NCI-H345 treated with DMSO at 0.1 percent for 48 hours (cell line): ENCODE data around the gene YBX3.
"Not testable (repeated sequence)": the region's sequence is repeated elsewhere in the genome, so short reads cannot be mapped to it uniquely, and the experiment has no call there.

Source experiments
- DNase-seq: peaks from one replicate; lab custom pipeline; 2025; ENCODE audit not compliant: unreplicated experiment; lab: John Stamatoyannopoulos, UW

The YBX3 gene

GRCh38 chr12:10722905-10723746 lies at the start of gene YBX3:
YBX3 (minus strand) TSS chr12:10723323; CDS start chr12:10723111, 212 bp downstream.
- peak; percentile 23 for DNase-seq

GRCh38 chr12:10771132-10771733 lies 48.1 kb upstream of the YBX3 start:
- DNase-seq = peak; percentile 26

GRCh38 chr12:10759657-10760056 lies 36.5 kb upstream of the YBX3 start:
- no peak for DNase-seq

- DNase-seq = no peak
These were observed 33.1 kb upstream of the YBX3 start for GRCh38 chr12:10756194-10756593.

- no peak for DNase-seq
These were observed 29.9 kb upstream of the YBX3 start for GRCh38 chr12:10753059-10753458.

GRCh38 chr12:10750385-10750727 lies 27.2 kb upstream of the YBX3 start:
- DNase-seq = no peak

- DNase-seq = peak; percentile 80
These were observed 26.7 kb upstream of the YBX3 start for GRCh38 chr12:10749700-10750384.

GRCh38 chr12:10747730-10748129 lies 24.6 kb upstream of the YBX3 start:
- no peak for DNase-seq

- not testable (repeated sequence) for DNase-seq
These were observed 20.3 kb upstream of the YBX3 start for GRCh38 chr12:10743420-10743819.

- no peak for DNase-seq
These were observed 18.7 kb upstream of the YBX3 start for GRCh38 chr12:10741845-10742244.

GRCh38 chr12:10740182-10740581 lies 17.1 kb upstream of the YBX3 start:
- no peak for DNase-seq

GRCh38 chr12:10739157-10740118 lies 16.3 kb upstream of the YBX3 start:
- DNase-seq = no peak

GRCh38 chr12:10737249-10737648 lies 14.1 kb upstream of the YBX3 start:
- no peak for DNase-seq

- no peak for DNase-seq
These were observed 13.3 kb upstream of the YBX3 start for GRCh38 chr12:10736463-10736862.

- no peak for DNase-seq
These were observed 12.3 kb upstream of the YBX3 start for GRCh38 chr12:10735428-10735827.

- DNase-seq = no peak
These were observed 9.4 kb upstream of the YBX3 start for GRCh38 chr12:10732549-10732948.

GRCh38 chr12:10732066-10732465 lies 8.9 kb upstream of the YBX3 start:
- DNase-seq = no peak

- DNase-seq = no peak
These were observed 7.4 kb upstream of the YBX3 start for GRCh38 chr12:10730559-10730958.

- DNase-seq = no peak
These were observed 5.0 kb upstream of the YBX3 start for GRCh38 chr12:10728091-10728490.

- DNase-seq = no peak
These were observed 3.8 kb upstream of the YBX3 start for GRCh38 chr12:10726945-10727344.

GRCh38 chr12:10725003-10725402 lies 1.9 kb upstream of the YBX3 start:
- no peak for DNase-seq
